HG03103 (cell line): ENCODE data around the gene FCN2.

ENCODE experiments used
- ATAC-seq: cut with Tn5 transposase; IDR thresholded peaks from one replicate; pipeline ENCODE4 v1.9.1; 2021; ENCODE audit warnings: low read depth; ENCODE audit not compliant: unreplicated experiment

Gene FCN2

GRCh38 chr9:134925011-134925511 is 44.5 kb downstream of the FCN2 start:
- ATAC-seq, result no peak

DNA sequence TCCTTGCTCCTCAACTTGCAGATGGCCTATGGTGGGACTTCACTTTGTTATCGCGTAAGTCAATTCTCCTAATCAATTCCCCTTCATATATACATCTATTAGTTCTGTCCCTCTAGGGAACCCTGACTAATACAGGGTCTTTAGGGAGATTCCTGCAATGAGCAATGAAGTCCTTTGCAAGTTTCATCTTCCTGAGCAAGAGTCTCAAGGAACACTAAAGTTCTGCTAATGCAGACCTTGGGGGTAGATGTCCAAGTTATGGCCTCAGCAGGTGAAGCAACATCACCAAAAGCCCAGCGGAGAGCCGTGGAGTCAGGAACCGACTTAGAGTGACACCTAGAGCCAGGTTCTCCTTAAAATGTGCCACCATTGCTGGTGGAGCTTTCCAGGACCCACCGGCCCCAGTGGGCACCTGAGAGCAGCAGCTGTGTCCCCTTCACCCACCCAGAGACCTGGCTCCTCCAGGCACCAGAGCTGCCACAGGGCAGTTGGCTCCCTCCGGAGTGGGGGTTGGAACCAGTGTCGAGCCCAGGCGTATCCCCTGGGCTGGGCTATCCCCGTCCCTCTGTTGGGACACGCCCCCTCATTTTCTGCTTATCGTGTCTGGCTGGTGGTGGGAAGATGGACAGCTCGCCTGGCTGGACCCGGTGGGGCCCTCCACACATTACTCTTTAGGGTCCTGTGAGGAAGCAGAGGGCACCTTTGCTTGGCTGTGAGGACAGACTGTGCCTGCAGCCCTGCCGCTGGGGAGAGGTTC is 48.0 kb downstream of the FCN2 start:
- ATAC-seq, result no peak

- no peak for ATAC-seq
Observed at GRCh38 chr9:134929193-134930158, 48.9 kb downstream of the FCN2 start.

- no peak for ATAC-seq
Observed at GRCh38 chr9:134930398-134930797, 49.8 kb downstream of the FCN2 start.

DNA sequence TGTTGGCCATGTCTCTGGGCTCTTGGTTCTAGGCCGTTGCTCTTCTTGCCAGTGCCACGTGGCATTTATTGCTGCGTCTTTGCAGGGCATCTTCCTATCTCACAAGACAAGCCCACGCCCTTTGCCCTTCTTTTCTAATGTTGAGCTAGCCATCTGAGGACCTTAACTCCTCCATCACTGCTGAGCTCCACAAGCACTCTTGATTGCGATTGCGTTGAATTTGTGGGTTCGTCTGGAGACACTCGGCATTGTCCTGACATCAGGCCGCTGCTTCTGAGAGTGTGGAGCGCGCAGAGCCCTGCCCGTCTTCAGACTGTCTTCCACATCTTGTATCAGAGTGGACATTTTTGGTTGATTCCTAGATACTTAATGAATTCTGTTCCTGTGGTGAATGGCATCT is 51.6 kb downstream of the FCN2 start:
- ATAC-seq, result no peak

DNA sequence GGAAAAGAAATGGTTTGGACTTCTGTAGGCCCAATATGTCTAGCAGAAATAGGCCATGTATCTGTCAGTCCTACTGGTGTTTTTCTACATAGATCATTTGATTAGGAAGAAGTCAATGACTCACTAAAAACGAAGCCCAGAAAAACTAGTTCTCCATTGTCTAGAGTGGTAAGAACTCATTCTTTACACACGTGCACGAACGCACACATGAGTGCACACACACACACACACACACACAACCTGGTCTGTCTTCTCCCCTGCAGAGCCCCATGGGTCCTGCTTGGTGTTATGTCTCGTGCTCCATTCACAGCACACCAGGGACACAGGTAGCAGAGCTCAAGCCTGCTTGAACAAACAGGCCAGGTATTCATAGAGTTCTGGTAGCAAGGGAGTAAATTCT is 52.0 kb downstream of the FCN2 start:
- no peak for ATAC-seq

DNA sequence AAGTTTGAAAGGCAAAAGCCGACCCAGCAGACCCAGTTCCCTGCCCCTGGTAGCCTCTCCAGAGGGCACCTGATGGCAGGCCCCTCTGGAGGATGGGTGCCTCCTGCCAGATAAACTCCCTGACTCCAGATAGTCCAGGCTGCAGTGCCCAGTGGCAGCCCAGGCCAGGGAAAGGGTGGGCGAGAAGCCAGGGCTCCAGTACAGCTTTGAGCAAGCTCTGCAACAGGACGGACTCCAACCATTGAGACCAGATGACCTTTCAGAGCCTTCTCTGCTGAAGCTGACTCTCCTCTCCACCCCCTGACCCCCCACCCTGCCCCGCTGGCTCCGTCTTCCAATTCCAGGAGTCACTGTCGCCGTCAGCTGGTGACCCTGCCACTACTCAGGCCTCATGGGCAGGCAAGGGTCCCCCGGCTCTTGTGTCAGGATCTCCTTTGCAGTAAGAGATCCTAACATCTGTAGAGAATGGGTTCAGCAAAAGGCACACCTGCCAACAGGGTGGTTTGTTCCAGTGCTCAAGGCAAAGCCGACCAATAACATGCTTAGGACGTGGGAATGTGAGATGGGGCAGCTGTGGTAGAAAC is 52.6 kb downstream of the FCN2 start:
- ATAC-seq, result no peak

DNA sequence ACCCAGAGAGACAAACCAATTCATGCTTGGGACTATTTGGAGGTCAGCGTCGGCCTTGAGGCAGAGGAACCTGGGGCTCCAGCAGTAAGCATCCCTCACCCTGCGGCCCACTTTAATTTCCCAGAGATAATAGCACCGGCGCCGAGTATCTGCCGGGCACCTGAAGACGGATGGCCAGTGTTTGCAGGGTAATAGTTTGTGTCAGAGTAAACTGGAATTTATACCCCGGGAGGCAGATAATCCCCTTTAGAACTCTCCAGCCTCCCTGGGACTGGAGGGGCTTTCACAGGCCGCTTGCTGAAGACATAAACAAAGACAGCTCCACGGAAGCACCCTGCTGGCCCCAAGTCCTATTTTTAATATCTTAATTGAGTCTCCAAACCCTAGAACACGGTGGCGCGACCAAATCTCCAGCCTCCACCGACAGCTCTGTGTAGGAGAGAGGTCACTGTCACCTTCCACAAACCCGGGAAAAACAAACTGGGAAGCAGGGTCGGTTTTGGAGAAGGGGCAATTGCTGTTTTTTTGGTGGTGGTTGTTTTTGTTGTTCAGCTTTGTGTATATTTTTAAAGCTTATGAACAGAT is 54.5 kb downstream of the FCN2 start:
- ATAC-seq, result no peak

DNA sequence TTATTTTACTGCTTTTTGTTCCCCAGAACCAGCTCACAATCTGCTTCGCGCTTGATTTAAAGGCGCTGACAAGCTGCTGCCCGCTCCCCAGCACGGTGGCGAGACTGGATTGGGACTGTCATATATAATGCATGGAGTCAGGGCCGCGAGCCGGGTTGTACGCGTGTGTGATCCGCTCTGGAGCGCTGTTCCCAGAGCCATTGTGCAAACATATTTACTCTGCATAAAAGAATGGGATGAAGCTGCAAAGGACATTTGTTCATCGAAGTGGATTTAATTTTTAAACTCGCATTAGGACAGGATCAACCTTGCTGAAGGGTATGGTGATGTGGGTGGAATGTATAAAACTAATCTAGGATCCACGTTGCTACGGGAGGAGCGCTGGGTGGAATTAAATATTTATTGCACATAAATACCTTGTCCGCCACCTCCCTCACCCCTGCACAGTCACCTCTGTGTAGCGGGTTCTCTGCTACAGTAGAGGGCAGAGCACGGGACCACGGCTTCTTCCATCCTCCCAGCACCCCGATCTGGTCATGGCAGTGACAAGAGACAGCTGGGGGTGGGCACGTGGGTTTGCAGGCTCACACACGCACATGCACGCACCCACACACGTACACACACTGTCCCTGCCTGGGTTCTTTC is 55.2 kb downstream of the FCN2 start:
- ATAC-seq, result no peak

DNA sequence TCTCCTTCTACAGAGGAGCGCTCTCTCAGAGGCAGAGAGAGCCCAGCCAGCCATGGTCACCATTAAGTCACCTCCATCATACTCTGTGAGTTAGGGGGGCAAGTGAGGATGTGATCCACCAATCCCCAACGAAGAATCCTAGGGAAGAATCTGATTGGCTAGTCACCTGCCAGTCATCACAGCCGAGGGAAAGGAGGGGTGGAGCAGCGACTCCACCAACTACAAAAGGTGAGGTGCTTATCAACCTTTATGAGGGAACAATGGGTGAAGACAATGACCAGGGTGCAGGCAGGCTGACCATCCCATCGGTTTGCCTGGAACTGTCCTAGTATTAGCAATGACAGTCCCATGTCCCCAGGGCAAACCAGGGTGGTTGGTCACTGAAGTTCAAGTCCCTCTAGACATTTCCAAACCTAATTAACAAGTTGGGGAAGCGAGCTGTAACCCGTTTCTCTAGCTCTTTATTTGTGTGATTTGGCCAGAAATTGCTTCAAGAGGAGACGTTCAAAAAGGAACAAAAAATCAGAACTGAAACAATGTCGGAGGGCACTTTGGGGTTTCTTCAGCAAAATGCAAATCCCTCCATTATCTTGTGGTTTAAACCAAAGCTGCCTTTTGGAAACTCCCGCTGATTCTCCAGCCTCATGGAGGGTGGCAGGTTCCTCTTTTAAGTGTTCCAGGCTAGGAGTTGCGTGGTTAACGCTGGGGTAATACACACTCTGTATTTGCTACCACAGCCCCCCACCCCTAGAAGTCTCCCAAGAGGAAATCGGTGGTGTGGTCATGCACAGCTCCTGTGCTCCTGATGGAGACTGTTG is 55.9 kb downstream of the FCN2 start:
- ATAC-seq, result no peak
